ENCODE measurements around the gene DDX42. TPM values are rescaled to one million over a fixed set of nuclear protein-coding genes. Genes with fewer than 3 reads are reported as not detected.

The DDX42 gene
- total RNA-seq, 2 donors from 2014 or later = 92.9 to 157 TPM

GRCh38 chr17:63827002-63827800 lies 53.2 kb downstream of the DDX42 start, which contains the start of the genes FTSJ3 and PSMC5:
TSS of gene FTSJ3 (minus strand) at chr17:63827663. CDS start at chr17:63826902, 761 bp downstream.
TSS of gene PSMC5 (plus strand) at chr17:63827431. CDS start at chr17:63827491, 60 bp downstream.
- Histone ChIP-seq H3K27ac (peak within 1 kb of the TSS; percentile 76 to 87), H3K4me1 (ENCODE audit: control insufficient read depth in 1 of 2, low read depth in 2 of 2) (peaks cover 12 to 31% of the 10 kb centered on the region in 2 donors), H3K4me3 (peak within 1 kb of the TSS; percentile 88), H3K9me3 (no peaks in the 10 kb centered on the region), H3K27me3 (replicated peaks; ENCODE audit: insufficient read depth) (no peaks in the 10 kb centered on the region), H3K36me3 (peaks cover 64% of the 10 kb centered on the region)
- peak; percentile 53 for TF ChIP-seq CTCF (IDR thresholded peaks at IDR 0.05)
- ATAC-seq (ENCODE audit: insufficient number of reproducible peaks, low FRiP score, low read depth) = peak; percentile 87
- peak; percentile 89 for DNase-seq (ENCODE audit: low spot score)

DNA sequence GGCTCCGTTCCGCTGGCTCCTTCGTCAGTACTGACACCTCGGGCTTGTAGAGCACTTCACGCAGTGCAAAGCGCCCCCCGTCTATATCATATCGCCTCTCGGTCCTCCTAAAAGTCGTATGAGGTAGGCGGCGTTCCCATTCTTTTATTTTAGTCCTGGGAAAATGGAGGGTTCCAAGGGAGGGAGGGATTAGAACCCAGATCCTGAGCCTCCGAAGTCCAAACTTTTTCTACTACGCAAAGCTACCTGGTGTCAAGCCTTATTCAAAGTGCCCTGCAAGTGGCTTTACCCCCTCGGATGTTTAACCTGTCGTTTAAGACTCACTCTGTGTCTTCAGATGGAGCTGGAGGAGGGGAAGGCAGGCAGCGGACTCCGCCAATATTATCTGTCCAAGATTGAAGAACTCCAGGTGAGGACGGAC lies 53.8 kb downstream of the DDX42 start:
- H3K9me3 ChIP-seq = no peaks in the 10 kb centered on the region
- H3K4me3 ChIP-seq = peak overlapping the region; percentile 88
- DNase-seq (ENCODE audit: low spot score) = no peak
- ATAC-seq (ENCODE audit: insufficient number of reproducible peaks, low FRiP score, low read depth) = no peak
- peak overlapping the region; percentile 76 to 87 for H3K27ac ChIP-seq
- peaks cover 12 to 31% of the 10 kb centered on the region in 2 donors for H3K4me1 ChIP-seq (ENCODE audit: control insufficient read depth in 1 of 2, low read depth in 2 of 2)
- H3K27me3 ChIP-seq (replicated peaks; ENCODE audit: insufficient read depth) = no peaks in the 10 kb centered on the region
- no peak for TF ChIP-seq CTCF (IDR thresholded peaks at IDR 0.05)
- H3K36me3 ChIP-seq = peaks cover 65% of the 10 kb centered on the region

DNA sequence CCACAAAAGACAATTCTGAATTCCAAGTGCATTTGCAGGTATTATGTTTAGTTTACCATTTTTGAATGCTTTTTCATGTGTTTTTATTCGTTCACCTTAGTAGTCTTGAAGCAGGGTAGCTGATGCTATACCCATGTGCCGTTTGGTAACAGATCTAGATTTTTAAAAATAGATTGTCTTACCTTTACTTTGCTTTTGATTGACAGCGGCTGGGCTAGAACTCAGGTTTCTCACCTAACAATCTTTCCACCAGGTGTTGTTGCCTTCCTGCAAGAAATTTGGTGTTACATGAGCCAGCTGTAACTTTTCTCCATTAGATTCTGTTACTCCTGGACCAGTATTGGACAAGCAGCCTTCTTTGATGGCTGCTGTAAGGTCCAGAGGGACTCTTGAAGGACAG lies 55.0 kb downstream of the DDX42 start:
- ATAC-seq (ENCODE audit: insufficient number of reproducible peaks, low FRiP score, low read depth) (no peak), DNase-seq (ENCODE audit: low spot score) (no peak)
- no peak overlapping the region for H3K27ac ChIP-seq
- H3K27me3 ChIP-seq (replicated peaks; ENCODE audit: insufficient read depth) = no peaks in the 10 kb centered on the region
- peaks cover 12 to 31% of the 10 kb centered on the region in 2 donors for H3K4me1 ChIP-seq (ENCODE audit: control insufficient read depth in 1 of 2, low read depth in 2 of 2)
- TF ChIP-seq CTCF (IDR thresholded peaks at IDR 0.05) = no peak
- H3K4me3 ChIP-seq = peak overlapping the region; percentile 88
- H3K9me3 ChIP-seq = no peaks in the 10 kb centered on the region
- H3K36me3 ChIP-seq = peaks cover 65% of the 10 kb centered on the region

DNA sequence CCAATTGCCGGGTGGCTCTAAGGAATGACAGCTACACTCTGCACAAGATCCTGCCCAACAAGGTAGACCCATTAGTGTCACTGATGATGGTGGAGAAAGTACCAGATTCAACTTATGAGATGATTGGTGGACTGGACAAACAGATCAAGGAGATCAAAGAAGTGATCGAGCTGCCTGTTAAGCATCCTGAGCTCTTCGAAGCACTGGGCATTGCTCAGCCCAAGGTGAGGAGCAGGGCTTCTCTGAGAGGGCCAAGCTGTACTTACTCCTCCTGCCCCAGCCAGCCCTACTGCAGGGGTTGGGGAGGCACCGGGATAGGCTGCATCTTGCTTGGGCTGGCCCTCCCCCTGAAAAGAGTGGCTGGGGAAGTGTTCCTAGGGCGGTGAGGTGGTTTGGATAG lies 56.3 kb downstream of the DDX42 start:
- ATAC-seq (ENCODE audit: insufficient number of reproducible peaks, low FRiP score, low read depth) = no peak
- DNase-seq (ENCODE audit: low spot score) = no peak
- Histone ChIP-seq H3K4me1 (ENCODE audit: control insufficient read depth in 1 of 2, low read depth in 2 of 2) (peaks cover 12 to 40% of the 10 kb centered on the region in 2 donors), H3K27ac (no peak overlapping the region), H3K27me3 (replicated peaks; ENCODE audit: insufficient read depth) (no peaks in the 10 kb centered on the region), H3K4me3 (no peak overlapping the region), H3K9me3 (no peaks in the 10 kb centered on the region), H3K36me3 (peaks cover 65% of the 10 kb centered on the region)
- TF ChIP-seq CTCF (IDR thresholded peaks at IDR 0.05) = no peak

- no peak for ATAC-seq (ENCODE audit: insufficient number of reproducible peaks, low FRiP score, low read depth)
- Histone ChIP-seq H3K27me3 (replicated peaks; ENCODE audit: insufficient read depth) (no peaks in the 10 kb centered on the region), H3K4me3 (no peak overlapping the region), H3K9me3 (no peaks in the 10 kb centered on the region), H3K4me1 (ENCODE audit: control insufficient read depth in 1 of 2, low read depth in 2 of 2) (peaks cover 7 to 38% of the 10 kb centered on the region in 2 donors), H3K27ac (no peak overlapping the region), H3K36me3 (peaks cover 67% of the 10 kb centered on the region)
- DNase-seq (ENCODE audit: low spot score) = no peak
- TF ChIP-seq CTCF (IDR thresholded peaks at IDR 0.05) = no peak
Measured at GRCh38 chr17:63830904-63831491, 57.0 kb downstream of the DDX42 start.
